Endothelial cell (in vitro differentiated cells): ENCODE results near the gene STRADA. TPM values are rescaled to one million over a fixed set of nuclear protein-coding genes. Genes with fewer than 3 reads are reported as not detected.

Source experiments
- DNase-seq: peaks from one replicate; pipeline ENCODE4 v3.0.0; 2021; ENCODE audit warnings: low spot score
- H3K27ac Mint-ChIP-seq: one replicate; pipeline ENCODE4 v1.8.0; 2021; ENCODE audit warnings: mixed read lengths, inconsistent platforms; ENCODE audit not compliant: unreplicated experiment
- H3K27me3 Mint-ChIP-seq: one replicate; pipeline ENCODE4 v1.8.0; 2021; ENCODE audit warnings: mild to moderate bottlenecking, moderate library complexity, mixed read lengths, inconsistent platforms; ENCODE audit not compliant: unreplicated experiment
- H3K36me3 Mint-ChIP-seq: one replicate; pipeline ENCODE4 v1.8.0; 2021; ENCODE audit warnings: mild to moderate bottlenecking, low read depth, mixed read lengths, inconsistent platforms; ENCODE audit not compliant: unreplicated experiment
- H3K4me1 Mint-ChIP-seq: one replicate; pipeline ENCODE4 v1.8.0; 2021; ENCODE audit warnings: mild to moderate bottlenecking, mixed read lengths, inconsistent platforms; ENCODE audit not compliant: unreplicated experiment
- H3K4me3 Mint-ChIP-seq: one replicate; pipeline ENCODE4 v1.8.0; 2021; ENCODE audit warnings: mild to moderate bottlenecking, mixed read lengths, inconsistent platforms; ENCODE audit not compliant: unreplicated experiment
- H3K9me3 Mint-ChIP-seq: one replicate; pipeline ENCODE4 v1.8.0; 2021; ENCODE audit warnings: mixed read lengths, inconsistent platforms; ENCODE audit not compliant: unreplicated experiment
- CTCF ChIP-seq: fragments of 200-600 bp; sonication (generic); IDR thresholded peaks from one replicate; pipeline ENCODE4 v1.5.0; 2021; ENCODE audit warnings: antibody characterized with exemption; ENCODE audit not compliant: unreplicated experiment
- total RNA-seq: library from RNA; stranded (reverse); fragmentation: NEBNext Ultra II Directional; extraction: Animal tissue kit (Norgen Biotek cat#: 25700); gene quantifications from one replicate; pipeline ENCODE4 v1.2.1, GENCODE V29; 2021; ENCODE audit not compliant: unreplicated experiment

Gene STRADA
- total RNA-seq, 1 donor from 2014 or later: 51.8 TPM

GRCh38 chr17:63675607-63676546 lies 65.7 kb downstream of the STRADA start:
- Mint-ChIP-seq H3K36me3 (peaks cover 29% of the 10 kb centered on the region), H3K4me1 (peaks cover 62% of the 10 kb centered on the region), H3K27me3 (peaks cover 5% of the 10 kb centered on the region), H3K4me3 (peak overlapping the region; percentile 61), H3K27ac (peak overlapping the region; percentile 99), H3K9me3 (no peaks in the 10 kb centered on the region)
- no peak for TF ChIP-seq CTCF
- peak; percentile 84 for DNase-seq

- Mint-ChIP-seq H3K9me3 (no peaks in the 10 kb centered on the region), H3K27ac (peak overlapping the region; percentile 99)
- DNase-seq: no peak
Measured at GRCh38 chr17:63675231-63675606, 66.4 kb downstream of the STRADA start.

GRCh38 chr17:63672856-63673255 lies 68.7 kb downstream of the STRADA start:
- Mint-ChIP-seq H3K4me1 (peaks cover 64% of the 10 kb centered on the region), H3K4me3 (no peak overlapping the region), H3K36me3 (peaks cover 42% of the 10 kb centered on the region), H3K27me3 (peaks cover 8% of the 10 kb centered on the region), H3K9me3 (no peaks in the 10 kb centered on the region), H3K27ac (no peak overlapping the region)
- TF ChIP-seq CTCF: no peak
- DNase-seq: no peak

More at GRCh38 chr17:63675231-63675606, 66.4 kb downstream of the STRADA start:
- peaks cover 65% of the 10 kb centered on the region for H3K4me1 Mint-ChIP-seq
- peaks cover 32% of the 10 kb centered on the region for H3K36me3 Mint-ChIP-seq
- peaks cover 5% of the 10 kb centered on the region for H3K27me3 Mint-ChIP-seq
- H3K4me3 Mint-ChIP-seq: no peak overlapping the region
- no peak for TF ChIP-seq CTCF

- H3K27me3 Mint-ChIP-seq: peaks cover 9% of the 10 kb centered on the region
Measured at GRCh38 chr17:63665527-63666214, 75.9 kb downstream of the STRADA start.

More at GRCh38 chr17:63665527-63666214, 75.9 kb downstream of the STRADA start:
- H3K4me1 Mint-ChIP-seq: peaks cover 45% of the 10 kb centered on the region
- H3K27ac Mint-ChIP-seq: peak overlapping the region; percentile 94
- peak; percentile 24 for DNase-seq
- peak overlapping the region; percentile 19 for H3K4me3 Mint-ChIP-seq
- H3K9me3 Mint-ChIP-seq: no peaks in the 10 kb centered on the region
- H3K36me3 Mint-ChIP-seq: peaks cover 51% of the 10 kb centered on the region
- TF ChIP-seq CTCF: no peak
